ENCODE results near the gene FANCB. TPM values are rescaled to one million over a fixed set of nuclear protein-coding genes. Genes with fewer than 3 reads are reported as not detected.

The FANCB gene
- total RNA-seq, 2 experiments from 2014 or later = 1.5 to 1.6 TPM

GRCh38 chrX:14817571-14817970, 55.3 kb downstream of the FANCB start:
- intact Hi-C loops (cut with DNase I, micrococcal nuclease) = no loop called here
- DNase-seq (no peak), ATAC-seq (ENCODE audit: poor library complexity) (no peak)
- Mint-ChIP-seq H3K36me3 (ENCODE audit: low read depth) (no peaks in the 10 kb centered on the region), H3K9me3 (peaks cover 5% of the 10 kb centered on the region), H3K27ac (no peak overlapping the region), H3K4me3 (no peak overlapping the region), H3K27me3 (no peaks in the 10 kb centered on the region), H3K4me1 (ENCODE audit: low read depth) (no peaks in the 10 kb centered on the region)
- Histone ChIP-seq H3K4me1 (ENCODE audit: insufficient read depth, low read length) (no peaks in the 10 kb centered on the region), H3K27me3 (ENCODE audit: control insufficient read depth in 1 of 2, insufficient read depth in 2 of 2, low read length in 2 of 2) (no peaks in the 10 kb centered on the region), H3K27ac (ENCODE audit: low read depth in 1 of 2, low read length in 2 of 2) (no peak overlapping the region), H3K4me3 (ENCODE audit: low read length) (no peak overlapping the region), H3K36me3 (ENCODE audit: insufficient read depth, low read length) (no peaks in the 10 kb centered on the region), H3K9me3 (ENCODE audit: control insufficient read depth in 1 of 2, insufficient read depth in 1 of 2, low read length in 2 of 2) (no peaks in the 10 kb centered on the region)
- no peak for TF ChIP-seq CTCF (IDR thresholded peaks at IDR 0.05)
- ChIA-PET CTCF (no interaction called here), POLR2A (no interaction called here)

GRCh38 chrX:14802943-14803710, 69.7 kb downstream of the FANCB start:
- no peaks in the 10 kb centered on the region for H3K9me3 ChIP-seq (ENCODE audit: control insufficient read depth in 1 of 2, insufficient read depth in 1 of 2, low read length in 2 of 2)
- no peaks in the 10 kb centered on the region for H3K4me1 ChIP-seq (ENCODE audit: insufficient read depth, low read length)
- Mint-ChIP-seq H3K27me3 (no peaks in the 10 kb centered on the region), H3K27ac (no peak overlapping the region), H3K9me3 (no peaks in the 10 kb centered on the region), H3K36me3 (ENCODE audit: low read depth) (no peaks in the 10 kb centered on the region), H3K4me1 (ENCODE audit: low read depth) (no peaks in the 10 kb centered on the region), H3K4me3 (no peak overlapping the region)
- ChIA-PET POLR2A (no interaction called here), CTCF (no interaction called here)
- no peaks in the 10 kb centered on the region for H3K36me3 ChIP-seq (ENCODE audit: insufficient read depth, low read length)
- TF ChIP-seq CTCF (IDR thresholded peaks at IDR 0.05) = no peak
- no peaks in the 10 kb centered on the region for H3K27me3 ChIP-seq (ENCODE audit: control insufficient read depth in 1 of 2, insufficient read depth in 2 of 2, low read length in 2 of 2)
- no peak overlapping the region for H3K4me3 ChIP-seq (ENCODE audit: low read length)
- intact Hi-C loops (cut with DNase I, micrococcal nuclease) = no loop called here
- ATAC-seq (ENCODE audit: poor library complexity) (no peak), DNase-seq (no peak)
- H3K27ac ChIP-seq (ENCODE audit: low read depth in 1 of 2, low read length in 2 of 2) = no peak overlapping the region

- Mint-ChIP-seq H3K4me1 (ENCODE audit: low read depth) (no peaks in the 10 kb centered on the region), H3K9me3 (no peaks in the 10 kb centered on the region), H3K4me3 (no peak overlapping the region), H3K27ac (no peak overlapping the region), H3K27me3 (no peaks in the 10 kb centered on the region), H3K36me3 (ENCODE audit: low read depth) (no peaks in the 10 kb centered on the region)
- Histone ChIP-seq H3K9me3 (ENCODE audit: control insufficient read depth in 1 of 2, insufficient read depth in 1 of 2, low read length in 2 of 2) (no peaks in the 10 kb centered on the region), H3K4me1 (ENCODE audit: insufficient read depth, low read length) (no peaks in the 10 kb centered on the region), H3K27ac (ENCODE audit: low read depth in 1 of 2, low read length in 2 of 2) (no peak overlapping the region), H3K4me3 (ENCODE audit: low read length) (no peak overlapping the region), H3K27me3 (ENCODE audit: control insufficient read depth in 1 of 2, insufficient read depth in 2 of 2, low read length in 2 of 2) (no peaks in the 10 kb centered on the region), H3K36me3 (ENCODE audit: insufficient read depth, low read length) (no peaks in the 10 kb centered on the region)
- POLR2A ChIA-PET = no interaction called here
- DNase-seq = no peak
- TF ChIP-seq CTCF (IDR thresholded peaks at IDR 0.05) = no peak
- CTCF ChIA-PET = no interaction called here
- no peak for ATAC-seq (ENCODE audit: poor library complexity)
- intact Hi-C loops (cut with DNase I, micrococcal nuclease) = no loop called here
Measured at GRCh38 chrX:14801136-14801535, 71.7 kb downstream of the FANCB start.
